RKO (cell line): ENCODE data around the gene PLVAP.

Source experiments
- DNase-seq: peaks from one replicate; pipeline ENCODE4 v3.0.0-alpha.2; 2016; ENCODE audit warnings: low spot score

The PLVAP gene

DNA sequence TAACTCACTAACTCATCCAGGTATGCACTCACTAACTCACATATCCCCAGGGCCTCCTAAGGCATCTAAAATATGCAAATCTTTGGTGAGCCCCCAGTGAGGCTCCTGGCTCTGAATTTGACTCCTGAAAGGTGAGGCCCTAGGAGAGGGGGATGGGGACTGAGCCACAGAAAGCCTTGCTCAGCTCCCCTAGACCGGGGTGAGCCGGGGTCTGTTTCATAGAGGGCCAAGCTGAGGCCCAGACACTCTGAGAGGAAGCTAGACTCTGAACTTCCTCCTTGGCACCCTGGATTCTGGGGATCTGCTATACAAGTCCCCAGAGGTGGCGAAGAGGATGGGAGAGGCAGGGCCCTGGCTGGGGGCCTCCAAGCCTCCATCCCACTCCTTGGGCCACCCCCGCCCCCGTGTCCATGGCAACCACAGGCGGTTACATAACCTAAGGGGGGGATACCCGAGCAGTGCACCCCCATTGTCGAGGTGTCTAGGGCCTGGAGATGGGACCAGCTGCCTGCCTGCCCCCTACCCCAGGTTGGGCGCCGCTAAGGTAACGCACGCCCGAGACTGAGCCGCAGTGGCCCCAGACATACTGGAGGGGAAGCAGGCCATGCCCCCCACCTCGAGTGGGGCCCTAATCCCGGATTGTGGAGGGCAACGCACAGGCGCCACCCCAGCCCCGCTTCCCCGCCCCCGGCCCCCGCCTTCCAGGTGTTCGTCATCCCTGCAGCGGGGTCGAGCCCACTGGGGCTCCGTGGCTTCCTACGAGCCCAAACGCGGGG, 74.6 kb downstream of the PLVAP start:
- no peak for DNase-seq
